NCI-H128 (cell line): ENCODE data around the gene SLC22A16.
"Not testable (repeated sequence)": the region's sequence is repeated elsewhere in the genome, so short reads cannot be mapped to it uniquely, and the experiment has no call there.

ENCODE experiments used
- DNase-seq: peaks from one replicate; lab custom pipeline; 2025; ENCODE audit not compliant: unreplicated experiment; lab: John Stamatoyannopoulos, UW

The SLC22A16 gene

GRCh38 chr6:110491299-110491643 is 14.9 kb upstream of the SLC22A16 start:
- no peak for DNase-seq

GRCh38 chr6:110490110-110490509 is 13.7 kb upstream of the SLC22A16 start:
- no peak for DNase-seq

GRCh38 chr6:110488606-110489190 is 12.3 kb upstream of the SLC22A16 start:
- no peak for DNase-seq

GRCh38 chr6:110487968-110488381 is 11.6 kb upstream of the SLC22A16 start:
- DNase-seq: not testable (repeated sequence)

- DNase-seq: no peak
Measured at GRCh38 chr6:110486756-110487155, 10.3 kb upstream of the SLC22A16 start.

GRCh38 chr6:110485491-110485890 is 9.1 kb upstream of the SLC22A16 start:
- DNase-seq: no peak

GRCh38 chr6:110484321-110484720 is 7.9 kb upstream of the SLC22A16 start:
- no peak for DNase-seq

GRCh38 chr6:110482774-110483400 is 6.5 kb upstream of the SLC22A16 start:
- DNase-seq: no peak

GRCh38 chr6:110481081-110481480 is 4.7 kb upstream of the SLC22A16 start:
- no peak for DNase-seq

- no peak for DNase-seq
Measured at GRCh38 chr6:110475066-110475653, 1.3 kb downstream of the SLC22A16 start.

- no peak for DNase-seq
Measured at GRCh38 chr6:110474500-110474899, 1.9 kb downstream of the SLC22A16 start.

GRCh38 chr6:110472739-110473138 is 3.7 kb downstream of the SLC22A16 start:
- no peak for DNase-seq

- no peak for DNase-seq
Measured at GRCh38 chr6:110471726-110472365, 4.6 kb downstream of the SLC22A16 start.

GRCh38 chr6:110468731-110469130 is 7.7 kb downstream of the SLC22A16 start:
- no peak for DNase-seq

- DNase-seq: no peak
Measured at GRCh38 chr6:110467566-110468140, 8.8 kb downstream of the SLC22A16 start.

- DNase-seq: no peak
Measured at GRCh38 chr6:110462884-110463481, 13.4 kb downstream of the SLC22A16 start.

- DNase-seq: no peak
Measured at GRCh38 chr6:110461376-110461775, 15.0 kb downstream of the SLC22A16 start.

- no peak for DNase-seq
Measured at GRCh38 chr6:110459137-110459536, 17.3 kb downstream of the SLC22A16 start.

GRCh38 chr6:110458476-110458875 is 17.9 kb downstream of the SLC22A16 start:
- no peak for DNase-seq

- not testable (repeated sequence) for DNase-seq
Measured at GRCh38 chr6:110457567-110458175, 18.7 kb downstream of the SLC22A16 start.

GRCh38 chr6:110456694-110457093 is 19.7 kb downstream of the SLC22A16 start:
- no peak for DNase-seq
